Subcutaneous adipose tissue (tissue), 4 donors: Measurements from ENCODE around the gene SLC6A12. TPM values are rescaled to one million over a fixed set of nuclear protein-coding genes. Genes with fewer than 3 reads are reported as not detected.

Source experiments
- CTCF ChIP-seq: fragments of 450-650 bp; IDR thresholded peaks from one replicate; pipeline ENCODE4 v1.5.1; 2016; ENCODE audit warnings: low read depth, mild to moderate bottlenecking, control low read depth, antibody characterized with exemption, moderate library complexity
- total RNA-seq, 4 donors: library from RNA; depleted of rRNA; stranded (reverse); fragments of >200 nt; gene quantifications; one replicate each; pipeline ENCODE4 v1.1.0, GENCODE V29; 2016

The SLC6A12 gene
- total RNA-seq, 4 donors from 2014 or later, result 0.33 to 4.4 (median 1.5) TPM

DNA sequence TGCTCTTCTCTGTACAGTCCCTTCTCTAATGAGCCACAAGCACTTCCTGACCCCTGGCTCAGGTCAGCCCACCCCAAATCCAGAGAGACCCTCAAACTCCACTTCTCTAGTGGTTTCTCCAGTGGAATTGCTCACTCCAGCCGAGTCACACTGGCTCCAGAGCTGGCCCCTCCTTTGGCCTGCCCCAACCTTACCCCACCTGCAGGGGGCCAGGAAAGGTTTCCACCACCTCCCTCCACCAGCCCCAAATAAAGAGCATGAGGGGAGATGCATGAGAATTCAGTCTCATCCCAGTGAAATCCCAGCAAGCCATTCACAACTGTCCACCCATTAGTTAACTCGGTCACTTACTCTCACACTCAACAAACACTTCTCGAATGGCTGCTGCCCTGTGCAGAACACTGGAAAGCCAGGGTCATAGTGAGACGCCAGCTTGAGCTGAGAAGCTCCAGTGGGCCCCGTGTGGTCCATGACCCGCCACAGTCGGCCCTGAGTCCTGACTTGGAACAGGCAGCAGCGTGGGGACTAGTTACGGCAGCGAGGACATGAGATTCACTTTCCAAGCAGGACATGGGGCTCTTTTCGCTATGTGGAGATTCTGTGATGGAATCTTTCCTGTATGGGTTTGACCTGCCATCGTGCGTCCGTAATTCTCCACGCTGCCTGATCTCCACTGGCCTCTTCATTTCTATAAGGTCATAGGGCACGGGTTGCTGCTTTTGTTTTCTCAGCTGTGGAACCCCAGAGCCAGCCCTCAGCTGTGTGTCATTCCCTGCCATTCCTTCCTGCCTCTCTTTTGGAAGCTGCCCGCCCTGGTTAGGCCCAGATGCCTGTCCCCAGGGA is 44.2 kb downstream of the SLC6A12 start:
- TF ChIP-seq CTCF, result no peak

GRCh38 chr12:168763-169525 is 45.0 kb downstream of the SLC6A12 start:
- TF ChIP-seq CTCF, result no peak

DNA sequence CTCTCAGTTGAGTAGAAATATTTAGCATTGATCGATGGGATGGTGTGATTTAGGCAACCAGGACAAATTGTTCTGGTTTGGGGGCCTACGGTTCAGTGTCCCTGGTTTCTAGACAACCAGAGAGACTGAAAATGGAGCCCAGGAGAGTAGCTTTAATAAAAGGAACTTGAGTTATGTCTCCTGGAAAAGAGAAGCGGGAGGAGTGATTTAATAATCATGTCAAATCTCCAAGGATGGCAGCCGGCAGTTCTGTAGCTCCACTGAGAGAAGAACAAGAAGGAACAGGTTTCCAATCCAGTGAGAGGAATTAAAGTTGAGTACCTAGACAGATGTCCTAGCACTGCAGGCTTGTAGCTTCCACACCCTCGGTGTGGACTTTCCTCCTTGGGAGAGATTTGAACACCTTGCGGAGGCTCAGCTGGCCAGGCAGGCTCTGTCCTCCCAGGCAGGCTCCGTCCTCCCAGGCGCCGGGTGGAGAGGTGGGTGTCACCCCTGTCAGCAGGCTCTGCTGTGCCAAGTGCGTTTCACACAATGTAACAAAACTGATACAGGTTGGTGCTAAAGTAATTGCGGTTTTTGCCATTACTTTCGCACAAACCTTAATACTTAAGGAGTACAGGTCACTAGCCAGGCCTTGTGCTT is 45.9 kb downstream of the SLC6A12 start:
- no peak for TF ChIP-seq CTCF

DNA sequence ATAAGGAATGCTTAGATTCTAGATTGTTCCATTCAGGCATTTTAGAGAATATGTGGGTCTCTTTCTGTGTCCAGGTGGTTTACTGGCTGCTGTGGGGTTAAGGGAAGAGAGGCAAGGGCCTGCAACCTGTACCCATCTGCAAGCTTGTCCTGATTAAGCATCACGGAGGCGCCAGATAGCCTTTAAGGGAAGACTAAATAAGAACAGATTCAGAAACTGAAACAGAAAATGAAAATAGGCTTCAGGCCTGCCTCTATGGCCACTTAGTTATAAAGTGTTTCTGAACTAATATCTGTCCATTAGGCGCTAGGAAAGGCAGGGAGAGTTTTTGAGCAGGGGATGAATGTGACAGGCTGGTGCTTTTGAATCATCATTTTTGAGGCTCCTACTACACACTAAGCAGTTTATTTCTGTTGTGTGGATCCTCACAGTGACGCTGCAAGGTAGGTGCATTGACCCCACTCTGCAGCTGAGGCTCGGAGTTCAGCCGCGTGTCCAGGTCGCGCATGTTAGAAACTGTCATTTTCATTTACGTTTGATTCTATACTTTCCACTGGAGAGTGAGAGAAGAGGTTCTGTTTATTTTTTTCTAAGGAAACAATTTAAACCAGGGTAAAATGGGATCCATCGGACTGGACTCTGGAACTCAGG is 47.4 kb downstream of the SLC6A12 start:
- no peak for TF ChIP-seq CTCF

DNA sequence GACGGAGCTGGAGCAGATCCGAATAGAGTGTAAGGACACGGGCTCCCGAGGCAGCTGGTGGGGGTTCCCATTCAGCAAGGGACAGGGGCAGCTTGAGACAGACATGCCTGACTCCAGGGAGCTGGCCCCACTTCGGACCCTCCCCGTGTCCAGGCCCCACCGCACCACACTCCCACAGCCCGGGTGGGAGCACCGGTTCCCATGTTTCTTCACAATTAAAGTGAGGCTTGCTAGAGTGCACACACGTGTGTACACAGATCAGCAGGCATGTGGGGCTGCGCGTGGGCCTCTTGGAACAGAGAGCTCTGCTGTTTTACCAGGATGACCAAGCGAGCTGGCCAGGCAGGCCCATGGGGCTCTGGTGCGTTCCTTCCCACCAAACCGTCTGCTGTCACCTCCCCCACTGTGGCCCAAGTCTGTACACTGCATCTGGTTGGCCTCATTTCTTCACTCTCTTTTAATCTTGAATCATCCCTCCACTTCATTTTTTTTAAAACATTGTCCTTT is 48.0 kb downstream of the SLC6A12 start:
- no peak for TF ChIP-seq CTCF

GRCh38 chr12:164207-164606 is 49.8 kb downstream of the SLC6A12 start:
- no peak for TF ChIP-seq CTCF
